GM23338 (cell line): ENCODE results near the gene ASPSCR1. TPM values are rescaled to one million over a fixed set of nuclear protein-coding genes. Genes with fewer than 3 reads are reported as not detected.

Experiments used
- ATAC-seq: fragments of 200-7000 bp; cut with Tn5 transposase; 3 replicates; pipeline ENCODE4 v1.9.1; 2020
- DNase-seq: peaks from one replicate; pipeline ENCODE4 v3.0.0-alpha.2; 2015; ENCODE audit warnings: low spot score
- H2AFZ ChIP-seq: fragments of 200-600 bp; sonication (generic); 2 replicates; pipeline ENCODE4 v1.8.0; 2016; ENCODE audit warnings: antibody characterized with exemption, mild to moderate bottlenecking, moderate library complexity
- H3F3A ChIP-seq: fragments of 200-600 bp; sonication (generic); replicated peaks from 2 replicates; pipeline ENCODE4 v1.8.0; 2017; ENCODE audit warnings: antibody characterized with exemption, mixed run types, low read depth
- H3K27ac ChIP-seq: fragments of 200-600 bp; sonication (generic); 2 replicates; pipeline ENCODE4 v1.6.1; 2016; ENCODE audit warnings: low read depth
- H3K27me3 ChIP-seq: fragments of 200-600 bp; sonication (generic); 2 replicates; pipeline ENCODE4 v1.8.0; 2016; ENCODE audit warnings: mild to moderate bottlenecking, mixed run types, moderate library complexity; ENCODE audit not compliant: insufficient read depth
- H3K36me3 ChIP-seq: fragments of 200-600 bp; sonication (generic); 2 replicates; pipeline ENCODE4 v1.8.0; 2016; ENCODE audit warnings: mild to moderate bottlenecking; ENCODE audit not compliant: insufficient read depth
- H3K4me1 ChIP-seq: fragments of 200-600 bp; sonication (generic); 2 replicates; pipeline ENCODE4 v1.8.0; 2016; ENCODE audit warnings: mild to moderate bottlenecking, moderate library complexity; ENCODE audit not compliant: insufficient read depth
- H3K4me2 ChIP-seq: fragments of 200-600 bp; sonication (generic); 2 replicates; pipeline ENCODE4 v1.7.1; 2017; ENCODE audit warnings: mixed run types
- H3K4me3 ChIP-seq: fragments of 200-600 bp; sonication (generic); 2 replicates; pipeline ENCODE4 v1.6.1; 2016; ENCODE audit warnings: mixed run types
- H3K79me2 ChIP-seq: fragments of 200-600 bp; sonication (generic); replicated peaks from 2 replicates; pipeline ENCODE4 v1.8.0; 2017; ENCODE audit warnings: mild to moderate bottlenecking; ENCODE audit not compliant: insufficient read depth
- H3K9me2 ChIP-seq: fragments of 200-600 bp; sonication (generic); 2 replicates; pipeline ENCODE4 v1.8.0; 2017; ENCODE audit not compliant: insufficient read depth
- H4K20me1 ChIP-seq: fragments of 200-600 bp; sonication (generic); replicated peaks from 2 replicates; pipeline ENCODE4 v1.8.0; 2017; ENCODE audit warnings: mild to moderate bottlenecking; ENCODE audit not compliant: insufficient read depth
- H3K27ac Mint-ChIP-seq: 2 replicates; pipeline ENCODE4 v1.8.0; 2020; ENCODE audit warnings: inconsistent platforms, mild to moderate bottlenecking, moderate library complexity, mixed read lengths
- H3K27me3 Mint-ChIP-seq: 3 replicates; pipeline ENCODE4 v1.8.0; 2022; ENCODE audit warnings: low read depth, mild to moderate bottlenecking, moderate library complexity, mixed read lengths, inconsistent platforms; ENCODE audit not compliant: insufficient read depth, poor library complexity
- H3K36me3 Mint-ChIP-seq: 3 replicates; pipeline ENCODE4 v1.8.0; 2021; ENCODE audit warnings: low read depth, mild to moderate bottlenecking, inconsistent platforms, moderate library complexity, mixed read lengths
- H3K4me1 Mint-ChIP-seq: 3 replicates; pipeline ENCODE4 v1.8.0; 2020; ENCODE audit warnings: mild to moderate bottlenecking, inconsistent platforms, mixed read lengths
- H3K4me3 Mint-ChIP-seq: 3 replicates; pipeline ENCODE4 v1.8.0; 2021; ENCODE audit warnings: moderate library complexity, mild to moderate bottlenecking, inconsistent platforms, mixed read lengths
- H3K9me3 Mint-ChIP-seq: 3 replicates; pipeline ENCODE4 v1.8.0; 2020; ENCODE audit warnings: moderate library complexity, mild to moderate bottlenecking, inconsistent platforms, mixed read lengths
- EZH2 ChIP-seq: fragments of 200-600 bp; sonication (generic); IDR thresholded peaks from one replicate; pipeline ENCODE4 v1.8.0; 2017; ENCODE audit warnings: antibody characterized with exemption, mild to moderate bottlenecking, low read depth; ENCODE audit not compliant: unreplicated experiment
- EZH2phosphoT487 ChIP-seq: fragments of 200-600 bp; sonication (generic); IDR thresholded peaks from one replicate; pipeline ENCODE4 v1.8.1; 2018; ENCODE audit warnings: antibody characterized with exemption; ENCODE audit not compliant: unreplicated experiment
- JUNB ChIP-seq: IDR thresholded peaks from one replicate; pipeline ENCODE4 v1.6.1; 2016; ENCODE audit warnings: antibody characterized with exemption; ENCODE audit not compliant: unreplicated experiment
- NANOG ChIP-seq: IDR thresholded peaks from 2 replicates; pipeline ENCODE4 v1.6.1; 2016; ENCODE audit warnings: antibody characterized with exemption, borderline replicate concordance
- POLR2AphosphoS5 ChIP-seq: IDR thresholded peaks from 2 replicates; pipeline ENCODE4 v1.6.1; 2016; ENCODE audit warnings: antibody characterized with exemption, low read depth
- STAT1 ChIP-seq: IDR thresholded peaks from one replicate; pipeline ENCODE4 v1.6.1; 2016; ENCODE audit warnings: antibody characterized with exemption; ENCODE audit not compliant: unreplicated experiment
- ZNF331 ChIP-seq: fragments of 250-450 bp; sonication (Bioruptor Pico); IDR thresholded peaks from 2 replicates; pipeline ENCODE4 v1.5.0; 2020; ENCODE audit warnings: low read depth, mild to moderate bottlenecking, moderate library complexity
- polyA plus RNA-seq: library from polyadenylated mRNA; unstranded; fragments of >200 nt; fragmentation: Nextera tagmentation; extraction: Ambion mirVana; gene quantifications from 2 replicates; pipeline ENCODE4 v1.2.1, GENCODE V29; 2016
- total RNA-seq: library from RNA; depleted of rRNA; stranded (reverse); fragments of >200 nt; shearing (Covaris generic); gene quantifications from 2 replicates; pipeline ENCODE4 v1.2.3, GENCODE V29; 2014
- TF ChIP-seq, protein P1 (sequence below): IDR thresholded peaks from 2 replicates; pipeline ENCODE4 v1.6.1; 2016; ENCODE audit warnings: antibody characterized with exemption
- TF ChIP-seq, protein P2 (sequence below), 2 experiments: fragments of 200-600 bp in 1 of 2; sonication (generic) in 1 of 2; conservative IDR thresholded peaks; 2 replicates each; pipeline versions ENCODE4 v1.5.1 to v1.6.1; 2016 to 2017; ENCODE audit warnings: antibody characterized with exemption in 2 of 2, low read depth in 2 of 2, mild to moderate bottlenecking in 2 of 2, moderate library complexity in 1 of 2

The ASPSCR1 gene
- total and polyA plus RNA-seq, 2 experiments from 2014 or later: 44.2 to 46.9 TPM

DNA sequence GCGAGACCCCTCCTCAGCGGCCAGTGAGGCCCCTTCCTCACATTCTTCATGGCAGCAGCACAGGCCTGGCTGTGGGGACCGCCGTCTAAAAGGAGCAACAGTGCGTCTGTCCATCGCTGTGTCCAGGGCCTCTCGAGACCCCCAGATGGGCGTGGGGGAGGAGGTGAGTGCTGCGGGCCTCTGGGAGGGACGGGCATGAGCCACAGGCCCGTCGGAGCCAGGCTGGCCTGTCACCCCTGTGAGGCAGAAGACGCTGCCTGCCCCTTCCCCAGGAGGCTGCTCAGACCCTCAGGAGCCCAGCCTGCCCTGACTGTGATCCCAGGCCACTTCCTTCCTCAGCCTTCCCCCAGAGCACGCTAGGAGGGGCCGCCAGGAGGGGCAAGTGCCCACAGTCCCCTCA is 38.2 kb upstream of the ASPSCR1 start:
- no peaks in the 10 kb centered on the region; the same call in 1 of the 2 replicates for H4K20me1 ChIP-seq
- no peak overlapping the region for H2AFZ ChIP-seq
- no peak overlapping the region for H3K4me3 ChIP-seq
- Mint-ChIP-seq H3K27me3 (peaks cover 35% of the 10 kb centered on the region), H3K27ac (no peak overlapping the region), H3K4me1 (peaks cover 23% of the 10 kb centered on the region), H3K36me3 (peaks cover 18% of the 10 kb centered on the region), H3K4me3 (no peak overlapping the region; the same call in 2 of the 3 replicates), H3K9me3 (no peaks in the 10 kb centered on the region)
- ATAC-seq: no peak
- H3K4me2 ChIP-seq: no peak overlapping the region
- no peak for DNase-seq
- peaks cover 4% of the 10 kb centered on the region; the same call in 1 of the 2 replicates for H3K27me3 ChIP-seq
- H3K36me3 ChIP-seq: no peaks in the 10 kb centered on the region
- peaks cover 10% of the 10 kb centered on the region; the same call in 1 of the 2 replicates for H3F3A ChIP-seq
- H3K79me2 ChIP-seq: peaks cover 12% of the 10 kb centered on the region; the same call in 1 of the 2 replicates
- H3K9me2 ChIP-seq: no peaks in the 10 kb centered on the region
- H3K27ac ChIP-seq: no peak overlapping the region
- no peak for TF ChIP-seq STAT1
- TF ChIP-seq, protein P1, sequence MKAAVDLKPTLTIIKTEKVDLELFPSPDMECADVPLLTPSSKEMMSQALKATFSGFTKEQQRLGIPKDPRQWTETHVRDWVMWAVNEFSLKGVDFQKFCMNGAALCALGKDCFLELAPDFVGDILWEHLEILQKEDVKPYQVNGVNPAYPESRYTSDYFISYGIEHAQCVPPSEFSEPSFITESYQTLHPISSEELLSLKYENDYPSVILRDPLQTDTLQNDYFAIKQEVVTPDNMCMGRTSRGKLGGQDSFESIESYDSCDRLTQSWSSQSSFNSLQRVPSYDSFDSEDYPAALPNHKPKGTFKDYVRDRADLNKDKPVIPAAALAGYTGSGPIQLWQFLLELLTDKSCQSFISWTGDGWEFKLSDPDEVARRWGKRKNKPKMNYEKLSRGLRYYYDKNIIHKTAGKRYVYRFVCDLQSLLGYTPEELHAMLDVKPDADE: no peak
- TF ChIP-seq, protein P2, sequence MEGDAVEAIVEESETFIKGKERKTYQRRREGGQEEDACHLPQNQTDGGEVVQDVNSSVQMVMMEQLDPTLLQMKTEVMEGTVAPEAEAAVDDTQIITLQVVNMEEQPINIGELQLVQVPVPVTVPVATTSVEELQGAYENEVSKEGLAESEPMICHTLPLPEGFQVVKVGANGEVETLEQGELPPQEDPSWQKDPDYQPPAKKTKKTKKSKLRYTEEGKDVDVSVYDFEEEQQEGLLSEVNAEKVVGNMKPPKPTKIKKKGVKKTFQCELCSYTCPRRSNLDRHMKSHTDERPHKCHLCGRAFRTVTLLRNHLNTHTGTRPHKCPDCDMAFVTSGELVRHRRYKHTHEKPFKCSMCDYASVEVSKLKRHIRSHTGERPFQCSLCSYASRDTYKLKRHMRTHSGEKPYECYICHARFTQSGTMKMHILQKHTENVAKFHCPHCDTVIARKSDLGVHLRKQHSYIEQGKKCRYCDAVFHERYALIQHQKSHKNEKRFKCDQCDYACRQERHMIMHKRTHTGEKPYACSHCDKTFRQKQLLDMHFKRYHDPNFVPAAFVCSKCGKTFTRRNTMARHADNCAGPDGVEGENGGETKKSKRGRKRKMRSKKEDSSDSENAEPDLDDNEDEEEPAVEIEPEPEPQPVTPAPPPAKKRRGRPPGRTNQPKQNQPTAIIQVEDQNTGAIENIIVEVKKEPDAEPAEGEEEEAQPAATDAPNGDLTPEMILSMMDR (conservative IDR thresholded peaks at IDR 0.05; ENCODE audit: low read depth in 2 of 2): 0 out of 4 replicates have a peak, but pooled peaks of 1 of the 2 experiments have one; percentile 5
- no peak for TF ChIP-seq EZH2phosphoT487
- peaks cover 10% of the 10 kb centered on the region for H3K4me1 ChIP-seq

DNA sequence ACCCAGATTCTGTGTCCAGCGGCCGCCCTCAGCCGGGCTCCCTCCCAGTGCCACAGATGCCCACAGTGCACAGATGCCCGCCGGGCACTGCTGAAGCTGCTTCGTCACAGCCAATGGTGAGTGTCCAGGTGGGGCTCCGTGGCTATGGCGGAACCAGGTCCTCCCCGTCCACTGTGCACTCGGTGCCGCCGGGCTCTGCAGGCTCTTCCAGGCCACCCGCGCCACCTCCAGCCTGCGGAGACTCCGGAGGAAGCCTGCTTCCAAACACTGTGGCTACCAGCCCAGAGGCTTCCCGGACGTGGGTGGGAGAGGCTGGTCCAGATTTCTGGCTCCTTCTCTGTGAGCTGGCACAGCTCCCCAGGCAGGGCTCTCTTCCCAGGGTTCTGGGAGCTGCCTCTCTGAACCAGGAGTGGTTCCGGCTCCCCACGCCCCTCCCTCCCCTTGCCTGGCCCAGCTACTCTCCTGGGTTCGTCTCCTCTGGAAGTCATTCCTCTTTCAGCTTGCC is 37.5 kb upstream of the ASPSCR1 start:
- Mint-ChIP-seq H3K4me3 (no peak overlapping the region), H3K36me3 (peaks cover 16% of the 10 kb centered on the region), H3K9me3 (no peaks in the 10 kb centered on the region), H3K27me3 (peaks cover 37% of the 10 kb centered on the region), H3K4me1 (peaks cover 23% of the 10 kb centered on the region), H3K27ac (no peak overlapping the region)
- Histone ChIP-seq H4K20me1 (no peaks in the 10 kb centered on the region; the same call in 1 of the 2 replicates), H2AFZ (no peak overlapping the region), H3K4me3 (no peak overlapping the region), H3K36me3 (no peaks in the 10 kb centered on the region), H3K4me1 (peaks cover 15% of the 10 kb centered on the region), H3K27me3 (peaks cover 4% of the 10 kb centered on the region; the same call in 1 of the 2 replicates), H3K4me2 (no peak overlapping the region), H3F3A (peaks cover 10% of the 10 kb centered on the region; the same call in 1 of the 2 replicates), H3K79me2 (peaks cover 12% of the 10 kb centered on the region; the same call in 1 of the 2 replicates), H3K27ac (no peak overlapping the region), H3K9me2 (no peaks in the 10 kb centered on the region)
- ATAC-seq (no peak), DNase-seq (no peak)
- no peak for TF ChIP-seq STAT1
- no peak for TF ChIP-seq JUNB
- no peak for TF ChIP-seq NANOG
- no peak for TF ChIP-seq POLR2AphosphoS5
- TF ChIP-seq EZH2phosphoT487: no peak
- TF ChIP-seq ZNF331 (CRISPR knock-in tag): no peak
- TF ChIP-seq EZH2: no peak
